Endothelial cell (in vitro differentiated cells): Measurements from ENCODE around the gene TSACC. TPM values are rescaled to one million over a fixed set of nuclear protein-coding genes. Genes with fewer than 3 reads are reported as not detected.

Source experiments
- DNase-seq: peaks from one replicate; pipeline ENCODE4 v3.0.0; 2021; ENCODE audit warnings: low spot score
- H3K27ac Mint-ChIP-seq: one replicate; pipeline ENCODE4 v1.8.0; 2021; ENCODE audit warnings: mixed read lengths, inconsistent platforms; ENCODE audit not compliant: unreplicated experiment
- H3K27me3 Mint-ChIP-seq: one replicate; pipeline ENCODE4 v1.8.0; 2021; ENCODE audit warnings: mild to moderate bottlenecking, moderate library complexity, mixed read lengths, inconsistent platforms; ENCODE audit not compliant: unreplicated experiment
- H3K36me3 Mint-ChIP-seq: one replicate; pipeline ENCODE4 v1.8.0; 2021; ENCODE audit warnings: mild to moderate bottlenecking, low read depth, mixed read lengths, inconsistent platforms; ENCODE audit not compliant: unreplicated experiment
- H3K4me1 Mint-ChIP-seq: one replicate; pipeline ENCODE4 v1.8.0; 2021; ENCODE audit warnings: mild to moderate bottlenecking, mixed read lengths, inconsistent platforms; ENCODE audit not compliant: unreplicated experiment
- H3K4me3 Mint-ChIP-seq: one replicate; pipeline ENCODE4 v1.8.0; 2021; ENCODE audit warnings: mild to moderate bottlenecking, mixed read lengths, inconsistent platforms; ENCODE audit not compliant: unreplicated experiment
- H3K9me3 Mint-ChIP-seq: one replicate; pipeline ENCODE4 v1.8.0; 2021; ENCODE audit warnings: mixed read lengths, inconsistent platforms; ENCODE audit not compliant: unreplicated experiment
- total RNA-seq: library from RNA; stranded (reverse); fragmentation: NEBNext Ultra II Directional; extraction: Animal tissue kit (Norgen Biotek cat#: 25700); gene quantifications from one replicate; pipeline ENCODE4 v1.2.1, GENCODE V29; 2021; ENCODE audit not compliant: unreplicated experiment
- TF ChIP-seq, protein P1 (sequence below): fragments of 200-600 bp; sonication (generic); IDR thresholded peaks from one replicate; pipeline ENCODE4 v1.5.0; 2021; ENCODE audit warnings: antibody characterized with exemption; ENCODE audit not compliant: unreplicated experiment

The TSACC gene
- total RNA-seq, 1 donor from 2014 or later = not detected

GRCh38 chr1:156393095-156393494 is 54.8 kb downstream of the TSACC start:
- Mint-ChIP-seq H3K4me1 (no peaks in the 10 kb centered on the region), H3K9me3 (no peaks in the 10 kb centered on the region), H3K36me3 (no peaks in the 10 kb centered on the region), H3K27me3 (no peaks in the 10 kb centered on the region), H3K27ac (no peak overlapping the region), H3K4me3 (no peak overlapping the region)
- no peak for DNase-seq
- TF ChIP-seq, protein P1, sequence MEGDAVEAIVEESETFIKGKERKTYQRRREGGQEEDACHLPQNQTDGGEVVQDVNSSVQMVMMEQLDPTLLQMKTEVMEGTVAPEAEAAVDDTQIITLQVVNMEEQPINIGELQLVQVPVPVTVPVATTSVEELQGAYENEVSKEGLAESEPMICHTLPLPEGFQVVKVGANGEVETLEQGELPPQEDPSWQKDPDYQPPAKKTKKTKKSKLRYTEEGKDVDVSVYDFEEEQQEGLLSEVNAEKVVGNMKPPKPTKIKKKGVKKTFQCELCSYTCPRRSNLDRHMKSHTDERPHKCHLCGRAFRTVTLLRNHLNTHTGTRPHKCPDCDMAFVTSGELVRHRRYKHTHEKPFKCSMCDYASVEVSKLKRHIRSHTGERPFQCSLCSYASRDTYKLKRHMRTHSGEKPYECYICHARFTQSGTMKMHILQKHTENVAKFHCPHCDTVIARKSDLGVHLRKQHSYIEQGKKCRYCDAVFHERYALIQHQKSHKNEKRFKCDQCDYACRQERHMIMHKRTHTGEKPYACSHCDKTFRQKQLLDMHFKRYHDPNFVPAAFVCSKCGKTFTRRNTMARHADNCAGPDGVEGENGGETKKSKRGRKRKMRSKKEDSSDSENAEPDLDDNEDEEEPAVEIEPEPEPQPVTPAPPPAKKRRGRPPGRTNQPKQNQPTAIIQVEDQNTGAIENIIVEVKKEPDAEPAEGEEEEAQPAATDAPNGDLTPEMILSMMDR = no peak

DNA sequence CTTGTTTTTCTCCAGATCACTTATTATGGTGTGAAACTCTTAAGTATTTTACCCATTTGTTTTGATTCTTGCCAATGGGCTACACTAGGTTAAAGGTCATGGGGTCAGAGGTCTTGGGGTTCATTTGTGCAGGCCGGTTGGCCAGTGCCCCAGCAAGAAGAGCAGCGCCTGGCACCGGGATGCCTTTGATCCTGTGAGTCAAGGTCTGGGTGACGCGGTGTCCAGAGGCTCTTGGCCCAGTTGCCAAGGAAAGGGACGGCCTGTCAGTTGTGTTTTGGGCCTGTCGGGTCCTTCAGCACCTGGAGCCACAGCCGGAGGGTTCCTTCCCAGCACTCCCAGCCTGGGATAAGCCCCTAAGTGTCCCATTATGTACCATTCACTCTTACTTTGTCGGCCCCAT is 55.8 kb downstream of the TSACC start:
- no peaks in the 10 kb centered on the region for H3K4me1 Mint-ChIP-seq
- peaks cover 3% of the 10 kb centered on the region for H3K36me3 Mint-ChIP-seq
- no peak for DNase-seq
- H3K27ac Mint-ChIP-seq = no peak overlapping the region
- TF ChIP-seq, protein P1 = no peak
- H3K9me3 Mint-ChIP-seq = no peaks in the 10 kb centered on the region
- H3K27me3 Mint-ChIP-seq = no peaks in the 10 kb centered on the region
- no peak overlapping the region for H3K4me3 Mint-ChIP-seq

GRCh38 chr1:156394835-156395461 is 56.6 kb downstream of the TSACC start:
- Mint-ChIP-seq H3K27me3 (no peaks in the 10 kb centered on the region), H3K36me3 (peaks cover 3% of the 10 kb centered on the region), H3K9me3 (no peaks in the 10 kb centered on the region), H3K4me3 (no peak overlapping the region), H3K4me1 (no peaks in the 10 kb centered on the region), H3K27ac (no peak overlapping the region)
- DNase-seq = no peak
- TF ChIP-seq, protein P1 = no peak

Other genes starting within 250 kb of the TSACC start
- 35.8 TPM for gene LMNA, start 223.8 kb upstream of the TSACC start, total RNA-seq
- 2.2 TPM for gene SEMA4A, start 184.9 kb upstream of the TSACC start, total RNA-seq
- 22.0 TPM for gene SLC25A44, start 144.4 kb upstream of the TSACC start, total RNA-seq
- gene PMF1, start 125.5 kb upstream of the TSACC start, total RNA-seq = 51.4 TPM
- gene BGLAP, start 96.3 kb upstream of the TSACC start, total RNA-seq = 1.2 TPM
- 8.4 TPM for gene PAQR6, start 90.5 kb upstream of the TSACC start, total RNA-seq
- gene SMG5, start 55.7 kb upstream of the TSACC start, total RNA-seq = 75.2 TPM
- 2.9 TPM for gene TMEM79, start 54.2 kb upstream of the TSACC start, total RNA-seq
- 97.2 TPM for gene GLMP, start 42.8 kb upstream of the TSACC start, total RNA-seq
- not detected for gene VHLL, start 39.2 kb upstream of the TSACC start, total RNA-seq
- gene CCT3, start 234 bp upstream of the TSACC start, total RNA-seq = 218 TPM
- gene RHBG, start 30.7 kb downstream of the TSACC start, total RNA-seq = not detected
- 45.2 TPM for gene MEF2D, start 162.2 kb downstream of the TSACC start, total RNA-seq
- gene IQGAP3, start 234.0 kb downstream of the TSACC start, total RNA-seq = 13.1 TPM
- gene TTC24, start 241.2 kb downstream of the TSACC start, total RNA-seq = not detected